Measurements from ENCODE around the gene SFXN3.

SFXN3 gene

GRCh38 chr10:101047268-101047667 is 16.2 kb downstream of the SFXN3 start:
- H3K79me1 ChIP-seq (replicated peaks; ENCODE audit: low read length, poor library complexity, severe bottlenecking) = no peaks in the 10 kb centered on the region
- peaks cover 21% of the 10 kb centered on the region for H3K4me1 ChIP-seq (ENCODE audit: control insufficient read depth, insufficient read depth, low read depth, low read length)
- no peak overlapping the region for H3K14ac ChIP-seq (ENCODE audit: low read length in 2 of 2)
- no peak overlapping the region for H3K4ac ChIP-seq (ENCODE audit: low read depth in 1 of 2, low read length in 2 of 2)
- no peaks in the 10 kb centered on the region for H3K36me3 ChIP-seq (ENCODE audit: control insufficient read depth in 1 of 2, insufficient read depth in 2 of 2, low read depth in 1 of 2, low read length in 2 of 2)
- H3K4me3 ChIP-seq (ENCODE audit: insufficient read depth in 1 of 2, low read depth in 1 of 2, low read length in 2 of 2) = no peak overlapping the region
- H3K23ac ChIP-seq (ENCODE audit: low read length in 2 of 2) = peak overlapping the region in 1 of 2 experiments; percentile 3
- peaks cover 46 to 50% of the 10 kb centered on the region in 2 experiments for H3K27me3 ChIP-seq (ENCODE audit: control insufficient read depth in 1 of 2, insufficient read depth in 1 of 2, low read length in 2 of 2)
- no peak overlapping the region for H4K91ac ChIP-seq (ENCODE audit: low read length)
- no peak overlapping the region for H2BK120ac ChIP-seq (ENCODE audit: low read depth, low read length)
- H2BK15ac ChIP-seq (ENCODE audit: low read depth, poor library complexity, severe bottlenecking) = no peak overlapping the region
- no peak overlapping the region for H2AFZ ChIP-seq (ENCODE audit: low read depth, low read length)
- 15% methylated on average over 15 of the region's 16 CpGs for WGBS
- no peak overlapping the region for H3K18ac ChIP-seq (ENCODE audit: low read depth in 1 of 2, low read length in 2 of 2)
- H4K8ac ChIP-seq (ENCODE audit: low read length) = no peak overlapping the region
- no peak overlapping the region for H2BK12ac ChIP-seq (ENCODE audit: low read length in 2 of 2)
- H2BK5ac ChIP-seq (ENCODE audit: low read depth, low read length, poor library complexity, severe bottlenecking) = no peak overlapping the region
- DNase-seq = no peak
- H3K4me2 ChIP-seq (ENCODE audit: low read length, poor library complexity, severe bottlenecking) = no peak overlapping the region
- no peaks in the 10 kb centered on the region for H3K9me3 ChIP-seq (ENCODE audit: control insufficient read depth, low read length)
- no peak overlapping the region for H3K9ac ChIP-seq (ENCODE audit: low read length)
- H3K27ac ChIP-seq (ENCODE audit: low read length, poor library complexity, severe bottlenecking) = no peak overlapping the region
- no peak overlapping the region for H2AK5ac ChIP-seq (ENCODE audit: low read length, severe bottlenecking)

GRCh38 chr10:101047961-101048892 is 17.2 kb downstream of the SFXN3 start:
- no peak overlapping the region for H3K23ac ChIP-seq (ENCODE audit: low read length in 2 of 2)
- no peak overlapping the region for H3K4ac ChIP-seq (ENCODE audit: low read depth in 1 of 2, low read length in 2 of 2)
- no peak overlapping the region for H4K91ac ChIP-seq (ENCODE audit: low read length)
- H4K8ac ChIP-seq (ENCODE audit: low read length) = no peak overlapping the region
- peaks cover 46 to 50% of the 10 kb centered on the region in 2 experiments for H3K27me3 ChIP-seq (ENCODE audit: control insufficient read depth in 1 of 2, insufficient read depth in 1 of 2, low read length in 2 of 2)
- H2AK5ac ChIP-seq (ENCODE audit: low read length, severe bottlenecking) = no peak overlapping the region
- no peak for DNase-seq
- 8% methylated on average over 58 of the region's 62 CpGs for WGBS
- no peak overlapping the region for H3K4me2 ChIP-seq (ENCODE audit: low read length, poor library complexity, severe bottlenecking)
- H3K27ac ChIP-seq (ENCODE audit: low read length, poor library complexity, severe bottlenecking) = no peak overlapping the region
- no peaks in the 10 kb centered on the region for H3K9me3 ChIP-seq (ENCODE audit: control insufficient read depth, low read length)
- H3K36me3 ChIP-seq (ENCODE audit: control insufficient read depth in 1 of 2, insufficient read depth in 2 of 2, low read depth in 1 of 2, low read length in 2 of 2) = no peaks in the 10 kb centered on the region
- no peak overlapping the region for H2BK5ac ChIP-seq (ENCODE audit: low read depth, low read length, poor library complexity, severe bottlenecking)
- no peak overlapping the region for H2BK15ac ChIP-seq (ENCODE audit: low read depth, poor library complexity, severe bottlenecking)
- H3K4me1 ChIP-seq (ENCODE audit: control insufficient read depth, insufficient read depth, low read depth, low read length) = peaks cover 22% of the 10 kb centered on the region
- no peak overlapping the region for H3K18ac ChIP-seq (ENCODE audit: low read depth in 1 of 2, low read length in 2 of 2)
- no peak overlapping the region for H2AFZ ChIP-seq (ENCODE audit: low read depth, low read length)
- H3K14ac ChIP-seq (ENCODE audit: low read length in 2 of 2) = no peak overlapping the region
- H3K9ac ChIP-seq (ENCODE audit: low read length) = no peak overlapping the region
- no peak overlapping the region for H2BK12ac ChIP-seq (ENCODE audit: low read length in 2 of 2)
- H3K4me3 ChIP-seq (ENCODE audit: insufficient read depth in 1 of 2, low read depth in 1 of 2, low read length in 2 of 2) = no peak overlapping the region
- no peak overlapping the region for H2BK120ac ChIP-seq (ENCODE audit: low read depth, low read length)
- H3K79me1 ChIP-seq (replicated peaks; ENCODE audit: low read length, poor library complexity, severe bottlenecking) = peaks cover under 1% of the 10 kb centered on the region

DNA sequence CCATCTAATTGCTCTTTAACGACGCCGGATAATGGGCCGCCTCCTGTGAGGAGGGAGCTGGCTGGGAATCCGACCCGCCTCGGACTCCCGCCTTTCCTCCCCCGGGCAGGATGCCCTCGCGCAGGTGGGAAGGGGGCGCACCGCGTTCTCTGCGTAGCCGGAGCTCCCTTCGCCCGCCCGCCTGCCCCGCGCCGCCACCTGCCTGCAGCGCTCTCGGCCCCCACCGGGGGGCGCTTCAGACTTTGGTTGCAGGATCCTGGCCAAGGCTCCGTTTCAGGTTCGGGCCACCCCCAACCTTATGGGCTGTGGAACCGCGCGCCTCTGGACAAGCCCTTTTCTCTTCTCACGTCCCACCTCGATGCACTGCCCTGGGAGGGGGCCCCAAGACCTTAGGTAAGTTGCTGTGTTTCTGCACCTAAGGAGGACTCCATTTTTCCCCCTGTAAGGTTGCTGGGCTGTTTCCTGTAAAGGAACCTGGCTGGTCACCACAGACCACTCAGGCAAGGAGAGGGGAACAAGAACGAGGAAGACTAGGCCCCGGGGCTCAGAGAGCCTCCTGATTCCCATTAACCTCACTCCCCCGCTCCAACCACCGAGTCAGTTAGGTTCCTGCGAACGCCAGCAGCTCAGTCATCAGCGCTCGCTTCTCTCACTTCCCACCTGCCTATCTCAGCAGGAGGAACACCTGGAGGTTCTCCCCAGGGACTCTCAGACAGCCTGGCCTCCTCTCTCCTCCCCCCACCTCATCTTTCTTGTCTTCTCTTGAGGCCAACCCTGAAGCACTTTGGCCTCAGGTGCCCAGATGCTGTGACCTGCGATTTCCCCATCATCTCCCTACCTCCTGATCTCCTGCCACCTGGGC is 19.4 kb downstream of the SFXN3 start:
- Histone ChIP-seq H3K9ac (ENCODE audit: low read length) (peak overlapping the region; percentile 53), H3K36me3 (ENCODE audit: control insufficient read depth in 1 of 2, insufficient read depth in 2 of 2, low read depth in 1 of 2, low read length in 2 of 2) (no peaks in the 10 kb centered on the region), H4K8ac (ENCODE audit: low read length) (no peak overlapping the region), H3K27me3 (ENCODE audit: control insufficient read depth in 1 of 2, insufficient read depth in 1 of 2, low read length in 2 of 2) (peaks cover 46 to 50% of the 10 kb centered on the region in 2 experiments), H2BK5ac (ENCODE audit: low read depth, low read length, poor library complexity, severe bottlenecking) (no peak overlapping the region), H3K18ac (ENCODE audit: low read depth in 1 of 2, low read length in 2 of 2) (no peak overlapping the region), H3K4ac (ENCODE audit: low read depth in 1 of 2, low read length in 2 of 2) (no peak overlapping the region), H3K14ac (ENCODE audit: low read length in 2 of 2) (no peak overlapping the region), H3K23ac (ENCODE audit: low read length in 2 of 2) (no peak overlapping the region), H4K91ac (ENCODE audit: low read length) (no peak overlapping the region), H2AK5ac (ENCODE audit: low read length, severe bottlenecking) (no peak overlapping the region), H3K4me1 (ENCODE audit: control insufficient read depth, insufficient read depth, low read depth, low read length) (peaks cover 22% of the 10 kb centered on the region), H2BK120ac (ENCODE audit: low read depth, low read length) (no peak overlapping the region), H2BK15ac (ENCODE audit: low read depth, poor library complexity, severe bottlenecking) (no peak overlapping the region), H2AFZ (ENCODE audit: low read depth, low read length) (no peak overlapping the region), H3K27ac (ENCODE audit: low read length, poor library complexity, severe bottlenecking) (no peak overlapping the region), H2BK12ac (ENCODE audit: low read length in 2 of 2) (no peak overlapping the region), H3K79me1 (replicated peaks; ENCODE audit: low read length, poor library complexity, severe bottlenecking) (peaks cover 3% of the 10 kb centered on the region), H3K4me3 (ENCODE audit: insufficient read depth in 1 of 2, low read depth in 1 of 2, low read length in 2 of 2) (peak overlapping the region; percentile 29 to 71), H3K4me2 (ENCODE audit: low read length, poor library complexity, severe bottlenecking) (peak overlapping the region; percentile 67), H3K9me3 (ENCODE audit: control insufficient read depth, low read length) (no peaks in the 10 kb centered on the region)
- 15% methylated on average over 40 of the region's 42 CpGs for WGBS
- peak; percentile 51 for DNase-seq

DNA sequence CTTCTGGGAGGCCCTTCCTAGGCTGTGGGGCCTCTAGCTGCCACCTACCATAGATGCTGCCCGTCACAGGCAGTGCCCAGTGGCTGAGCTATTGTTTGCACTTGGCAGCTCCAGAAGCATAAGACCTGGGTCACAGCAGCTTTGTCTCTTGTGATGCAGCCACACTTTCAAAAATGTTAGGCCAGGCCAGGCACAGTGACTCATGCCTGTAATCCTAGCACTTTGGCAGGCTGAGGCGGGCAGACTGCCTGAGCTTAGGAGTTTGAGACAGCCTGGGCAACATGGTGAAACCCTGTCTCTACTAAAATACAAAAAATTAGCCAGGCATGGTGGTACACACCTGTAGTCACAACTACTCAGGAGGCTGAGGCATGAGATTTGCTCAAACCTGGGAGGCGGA is 21.3 kb downstream of the SFXN3 start:
- Histone ChIP-seq H3K36me3 (ENCODE audit: control insufficient read depth in 1 of 2, insufficient read depth in 2 of 2, low read depth in 1 of 2, low read length in 2 of 2) (no peaks in the 10 kb centered on the region), H2BK120ac (ENCODE audit: low read depth, low read length) (no peak overlapping the region), H4K8ac (ENCODE audit: low read length) (no peak overlapping the region), H2BK15ac (ENCODE audit: low read depth, poor library complexity, severe bottlenecking) (no peak overlapping the region), H4K91ac (ENCODE audit: low read length) (no peak overlapping the region), H3K4me3 (ENCODE audit: insufficient read depth in 1 of 2, low read depth in 1 of 2, low read length in 2 of 2) (peak overlapping the region in 1 of 2 experiments; percentile 29), H3K14ac (ENCODE audit: low read length in 2 of 2) (no peak overlapping the region), H2BK12ac (ENCODE audit: low read length in 2 of 2) (no peak overlapping the region), H3K4me2 (ENCODE audit: low read length, poor library complexity, severe bottlenecking) (no peak overlapping the region), H3K4ac (ENCODE audit: low read depth in 1 of 2, low read length in 2 of 2) (no peak overlapping the region), H2AFZ (ENCODE audit: low read depth, low read length) (no peak overlapping the region), H3K18ac (ENCODE audit: low read depth in 1 of 2, low read length in 2 of 2) (no peak overlapping the region), H3K27ac (ENCODE audit: low read length, poor library complexity, severe bottlenecking) (no peak overlapping the region), H3K79me1 (replicated peaks; ENCODE audit: low read length, poor library complexity, severe bottlenecking) (peaks cover 3% of the 10 kb centered on the region), H2BK5ac (ENCODE audit: low read depth, low read length, poor library complexity, severe bottlenecking) (no peak overlapping the region), H3K9me3 (ENCODE audit: control insufficient read depth, low read length) (no peaks in the 10 kb centered on the region), H3K27me3 (ENCODE audit: control insufficient read depth in 1 of 2, insufficient read depth in 1 of 2, low read length in 2 of 2) (peaks cover 34 to 37% of the 10 kb centered on the region in 2 experiments), H2AK5ac (ENCODE audit: low read length, severe bottlenecking) (no peak overlapping the region), H3K9ac (ENCODE audit: low read length) (peak overlapping the region; percentile 43), H3K4me1 (ENCODE audit: control insufficient read depth, insufficient read depth, low read depth, low read length) (peaks cover 17% of the 10 kb centered on the region), H3K23ac (ENCODE audit: low read length in 2 of 2) (no peak overlapping the region)
- DNase-seq = peak; percentile 48
- WGBS = 79% methylated on average over 3 of the region's 3 CpGs

Measured in mesenchymal stem cell (in vitro differentiated cells and primary cell).